Bronchial epithelial cell (primary cell): Measurements from ENCODE around the gene SLC27A5. TPM values are rescaled to one million over a fixed set of nuclear protein-coding genes. Genes with fewer than 3 reads are reported as not detected.
"Not testable (repeated sequence)": the region's sequence is repeated elsewhere in the genome, so short reads cannot be mapped to it uniquely, and the experiment has no call there.

Experiments
- DNase-seq: peaks from one replicate; pipeline ENCODE4 v3.0.0-alpha.2; 2010; ENCODE audit warnings: low read depth
- FAIRE-seq: peaks from 2 replicates; lab custom pipeline; 2011; peaks lifted over from hg19 to GRCh38; lab: Jason Lieb, UNC
- H3K27me3 ChIP-seq: 2 replicates; pipeline ENCODE4 v1.5.1; 2011; ENCODE audit warnings: low read length; ENCODE audit not compliant: control insufficient read depth, insufficient read depth
- H3K36me3 ChIP-seq: 2 replicates; pipeline ENCODE4 v1.5.1; 2011; ENCODE audit warnings: low read length; ENCODE audit not compliant: control insufficient read depth, insufficient read depth
- H3K4me3 ChIP-seq: 2 replicates; pipeline ENCODE4 v1.5.1; 2011; ENCODE audit warnings: mild to moderate bottlenecking, low read depth, low read length, control low read depth
- CTCF ChIP-seq: IDR thresholded peaks from 2 replicates; pipeline ENCODE4 v1.5.1; 2011; ENCODE audit warnings: mild to moderate bottlenecking, moderate library complexity, low read length, control low read depth, inconsistent platforms; ENCODE audit not compliant: insufficient read depth, severe bottlenecking
- total RNA-seq: library from RNA; depleted of rRNA; stranded (reverse); fragments of >200 nt; gene quantifications from 2 replicates; pipeline ENCODE4 v1.2.1, GENCODE V29; 2014

The SLC27A5 gene
- total RNA-seq, 1 donor from 2014 or later, result 11.1 TPM

GRCh38 chr19:58455306-58455705 is 56.5 kb downstream of the SLC27A5 start:
- H3K36me3 ChIP-seq, result peaks cover 13% of the 10 kb centered on the region
- FAIRE-seq (no peak), DNase-seq (no peak)
- no peaks in the 10 kb centered on the region for H3K27me3 ChIP-seq
- no peak for TF ChIP-seq CTCF
- H3K4me3 ChIP-seq, result no peak overlapping the region

GRCh38 chr19:58453743-58454142 is 58.0 kb downstream of the SLC27A5 start:
- DNase-seq, result no peak
- FAIRE-seq, result no peak
- H3K4me3 ChIP-seq, result no peak overlapping the region
- H3K36me3 ChIP-seq, result peaks cover 13% of the 10 kb centered on the region
- no peak for TF ChIP-seq CTCF
- H3K27me3 ChIP-seq, result no peaks in the 10 kb centered on the region

GRCh38 chr19:58451358-58452101 is 60.3 kb downstream of the SLC27A5 start, which contains the start of gene ZNF324B:
ZNF324B (plus strand) TSS chr19:58451622; CDS start chr19:58453702, 2,080 bp downstream.
- peaks cover 11% of the 10 kb centered on the region for H3K36me3 ChIP-seq
- no peak for TF ChIP-seq CTCF
- FAIRE-seq (no peak), DNase-seq (peak; percentile 87)
- H3K27me3 ChIP-seq, result no peaks in the 10 kb centered on the region
- peak within 1 kb of the TSS; percentile 87 for H3K4me3 ChIP-seq

- no peak for FAIRE-seq
These were observed 60.9 kb downstream of the SLC27A5 start for GRCh38 chr19:58450856-58451357.

GRCh38 chr19:58449980-58450379 is 61.8 kb downstream of the SLC27A5 start:
- not testable (repeated sequence) for DNase-seq, H3K27me3 ChIP-seq, H3K36me3 ChIP-seq, H3K4me3 ChIP-seq, FAIRE-seq

More at GRCh38 chr19:58450856-58451357, 60.9 kb downstream of the SLC27A5 start:
- Histone ChIP-seq H3K27me3 (no peaks in the 10 kb centered on the region), H3K36me3 (peaks cover 8% of the 10 kb centered on the region), H3K4me3 (peak overlapping the region; percentile 87)
- TF ChIP-seq CTCF, result no peak
- no peak for DNase-seq

GRCh38 chr19:58448860-58449259 is 62.9 kb downstream of the SLC27A5 start:
- DNase-seq, H3K27me3 ChIP-seq, H3K4me3 ChIP-seq, FAIRE-seq, H3K36me3 ChIP-seq: not testable (repeated sequence)

Other genes starting within 250 kb of the SLC27A5 start
- gene ZNF8, start 233.0 kb downstream of the SLC27A5 start, total RNA-seq, result 2.3 and 2.4 TPM in 2 replicates
- 50.7 and 59.2 TPM in 2 replicates for gene ERVK3-1, start 206.6 kb downstream of the SLC27A5 start, total RNA-seq
- 1.8 and 2.2 TPM in 2 replicates for gene ZSCAN22, start 185.0 kb downstream of the SLC27A5 start, total RNA-seq
- 2.1 and 4.7 TPM in 2 replicates for gene A1BG, start 158.5 kb downstream of the SLC27A5 start, total RNA-seq
- gene ZNF497, start 149.2 kb downstream of the SLC27A5 start, total RNA-seq, result 0.53 and 2.2 TPM in 2 replicates
- gene ZNF837, start 131.0 kb downstream of the SLC27A5 start, total RNA-seq, result 2.4 and 2.6 TPM in 2 replicates
- 3,518 and 4,823 TPM in 2 replicates for gene RPS5, start 124.7 kb downstream of the SLC27A5 start, total RNA-seq
- gene RNF225, start 116.3 kb downstream of the SLC27A5 start, total RNA-seq, result 0.79 and 1.9 TPM in 2 replicates
- 8.2 and 9.7 TPM in 2 replicates for gene ZNF584, start 103.3 kb downstream of the SLC27A5 start, total RNA-seq
- 5.5 and 5.8 TPM in 2 replicates for gene ZNF132, start 71.8 kb downstream of the SLC27A5 start, total RNA-seq
- gene ZNF324B, start 60.4 kb downstream of the SLC27A5 start, total RNA-seq, result 8.8 and 10.8 TPM in 2 replicates
- 9.7 and 10.5 TPM in 2 replicates for gene ZNF324, start 44.9 kb downstream of the SLC27A5 start, total RNA-seq
- 2.4 and 3.7 TPM in 2 replicates for gene ZNF446, start 35.6 kb downstream of the SLC27A5 start, total RNA-seq
- gene ZBTB45, start 7.8 kb upstream of the SLC27A5 start, total RNA-seq, result 3.4 and 5.1 TPM in 2 replicates
- 270 and 277 TPM in 2 replicates for gene TRIM28, start 32.1 kb upstream of the SLC27A5 start, total RNA-seq
- gene CHMP2A, start 43.1 kb upstream of the SLC27A5 start, total RNA-seq, result 166 and 219 TPM in 2 replicates
- 128 and 159 TPM in 2 replicates for gene UBE2M, start 46.6 kb upstream of the SLC27A5 start, total RNA-seq
- 14.7 and 17.8 TPM in 2 replicates for gene MZF1, start 61.3 kb upstream of the SLC27A5 start, total RNA-seq